Measurements from ENCODE around the gene UVRAG.

DNA sequence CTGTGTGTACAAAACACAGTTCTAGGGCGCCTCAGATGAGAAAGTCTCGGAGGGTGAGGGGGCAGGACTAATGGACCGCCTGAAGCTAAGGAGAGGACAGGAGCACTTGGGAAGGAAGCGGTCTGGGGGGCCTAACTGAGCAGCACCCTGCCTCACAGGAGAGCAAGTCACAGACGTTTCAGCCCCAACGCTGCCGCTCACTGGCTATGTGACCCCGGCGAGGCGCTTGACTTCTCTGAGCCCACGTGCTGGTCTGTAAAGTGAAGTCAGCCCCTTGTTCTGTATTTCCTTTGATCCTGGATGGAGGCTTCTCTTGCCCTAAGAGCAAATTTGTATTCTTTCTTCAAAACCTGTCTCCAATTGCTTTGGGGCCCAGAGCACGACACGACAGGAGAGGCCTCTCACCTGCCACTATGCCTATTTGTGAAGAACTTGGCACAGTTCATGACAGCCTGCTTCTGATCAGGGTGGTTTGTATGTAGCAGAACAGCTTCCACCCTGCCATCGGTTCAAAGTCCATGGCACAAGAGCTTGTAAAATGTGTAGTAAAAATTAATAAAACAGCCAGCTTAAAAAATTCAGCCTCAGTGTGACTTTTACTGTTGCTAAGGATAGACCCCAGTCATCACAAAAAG, 332.2 kb downstream of the UVRAG start:
- TF ChIP-seq, protein P1, sequence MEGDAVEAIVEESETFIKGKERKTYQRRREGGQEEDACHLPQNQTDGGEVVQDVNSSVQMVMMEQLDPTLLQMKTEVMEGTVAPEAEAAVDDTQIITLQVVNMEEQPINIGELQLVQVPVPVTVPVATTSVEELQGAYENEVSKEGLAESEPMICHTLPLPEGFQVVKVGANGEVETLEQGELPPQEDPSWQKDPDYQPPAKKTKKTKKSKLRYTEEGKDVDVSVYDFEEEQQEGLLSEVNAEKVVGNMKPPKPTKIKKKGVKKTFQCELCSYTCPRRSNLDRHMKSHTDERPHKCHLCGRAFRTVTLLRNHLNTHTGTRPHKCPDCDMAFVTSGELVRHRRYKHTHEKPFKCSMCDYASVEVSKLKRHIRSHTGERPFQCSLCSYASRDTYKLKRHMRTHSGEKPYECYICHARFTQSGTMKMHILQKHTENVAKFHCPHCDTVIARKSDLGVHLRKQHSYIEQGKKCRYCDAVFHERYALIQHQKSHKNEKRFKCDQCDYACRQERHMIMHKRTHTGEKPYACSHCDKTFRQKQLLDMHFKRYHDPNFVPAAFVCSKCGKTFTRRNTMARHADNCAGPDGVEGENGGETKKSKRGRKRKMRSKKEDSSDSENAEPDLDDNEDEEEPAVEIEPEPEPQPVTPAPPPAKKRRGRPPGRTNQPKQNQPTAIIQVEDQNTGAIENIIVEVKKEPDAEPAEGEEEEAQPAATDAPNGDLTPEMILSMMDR (IDR thresholded peaks at IDR 0.05) = no peak
- TF ChIP-seq EZH2 (IDR thresholded peaks at IDR 0.05; ENCODE audit: borderline replicate concordance, insufficient read depth, low read depth, low read length, poor library complexity, severe bottlenecking) = no peak
